NCI-H1105 treated with DMSO at 0.1 percent for 48 hours (cell line): ENCODE results near the gene ZNF692.

Experiments
- DNase-seq: peaks from one replicate; lab custom pipeline; 2025; lab: John Stamatoyannopoulos, UW

Gene ZNF692

GRCh38 chr1:248825136-248825535, 33.7 kb downstream of the ZNF692 start:
- no peak for DNase-seq

- no peak for DNase-seq
Observed at GRCh38 chr1:248824701-248825100, 34.2 kb downstream of the ZNF692 start.

GRCh38 chr1:248824301-248824700, 34.6 kb downstream of the ZNF692 start:
- DNase-seq: no peak

- no peak for DNase-seq
Observed at GRCh38 chr1:248823517-248824001, 35.3 kb downstream of the ZNF692 start.

- DNase-seq: no peak
Observed at GRCh38 chr1:248822148-248823032, 36.5 kb downstream of the ZNF692 start.

- no peak for DNase-seq
Observed at GRCh38 chr1:248821641-248822040, 37.2 kb downstream of the ZNF692 start.

- no peak for DNase-seq
Observed at GRCh38 chr1:248821101-248821500, 37.8 kb downstream of the ZNF692 start.

- DNase-seq: no peak
Observed at GRCh38 chr1:248820041-248820585, 38.8 kb downstream of the ZNF692 start.

GRCh38 chr1:248818505-248819374, 40.1 kb downstream of the ZNF692 start:
- DNase-seq: no peak

GRCh38 chr1:248817065-248817464, 41.8 kb downstream of the ZNF692 start:
- no peak for DNase-seq

GRCh38 chr1:248816042-248816851, 42.6 kb downstream of the ZNF692 start:
- no peak for DNase-seq

- DNase-seq: no peak
Observed at GRCh38 chr1:248815407-248816034, 43.4 kb downstream of the ZNF692 start.

GRCh38 chr1:248814351-248814750, 44.5 kb downstream of the ZNF692 start:
- DNase-seq: no peak

- no peak for DNase-seq
Observed at GRCh38 chr1:248813546-248813945, 45.3 kb downstream of the ZNF692 start.

GRCh38 chr1:248812736-248813425, 46.0 kb downstream of the ZNF692 start:
- DNase-seq: no peak

- DNase-seq: no peak
Observed at GRCh38 chr1:248811514-248812490, 47.1 kb downstream of the ZNF692 start.

- DNase-seq: no peak
Observed at GRCh38 chr1:248810727-248811513, 48.0 kb downstream of the ZNF692 start.

GRCh38 chr1:248810000-248810726, 48.7 kb downstream of the ZNF692 start:
- no peak for DNase-seq
